Upper lobe of left lung (tissue), 6 donors: ENCODE data around the gene ZNF423. TPM values are rescaled to one million over a fixed set of nuclear protein-coding genes. Genes with fewer than 3 reads are reported as not detected.

Experiments
- ATAC-seq, 2 donors: fragments of 200-7000 bp; cut with Tn5 transposase; one replicate each; pipeline ENCODE4 v1.9.1; 2022; ENCODE audit warnings: mild to moderate bottlenecking in 2 of 2, moderate library complexity in 2 of 2; ENCODE audit not compliant: low FRiP score in 2 of 2
- DNase-seq, 2 donors: peaks; one replicate each; pipeline ENCODE4 v3.0.0-alpha.2; 2019 to 2020
- H3K27ac ChIP-seq, 4 donors: fragments of 200-600 bp; sonication (generic); one replicate each; pipeline ENCODE4 v1.5.1; 2016 to 2019
- H3K27me3 ChIP-seq, 4 donors: fragments of 200-600 bp; sonication (generic); one replicate each; pipeline ENCODE4 v1.5.1; 2017 to 2019
- H3K36me3 ChIP-seq, 4 donors: fragments of 200-600 bp; sonication (generic); one replicate each; pipeline ENCODE4 v1.5.1; 2016 to 2019
- H3K4me1 ChIP-seq, 4 donors: fragments of 200-600 bp; sonication (generic); one replicate each; pipeline ENCODE4 v1.5.1; 2018 to 2019
- H3K4me3 ChIP-seq, 4 donors: fragments of 200-600 bp; sonication (generic); one replicate each; pipeline ENCODE4 v1.5.1; 2017 to 2019; ENCODE audit warnings: mild to moderate bottlenecking in 2 of 4, moderate library complexity in 1 of 4
- H3K9me3 ChIP-seq, 4 donors: fragments of 200-600 bp; sonication (generic); one replicate each; pipeline ENCODE4 v1.5.1; 2018 to 2019
- CTCF ChIP-seq, 6 experiments: fragments of 450-650 bp in 4 of 6; fragments of 200-600 bp in 2 of 6; sonication (generic) in 2 of 6; IDR thresholded peaks; one replicate each; pipeline ENCODE4 v1.5.1; 2016 to 2019; ENCODE audit warnings: antibody characterized with exemption in 6 of 6
- EP300 ChIP-seq, 4 donors: sonication (generic); formaldehyde crosslinking; IDR thresholded peaks; one replicate each; pipeline ENCODE4 v1.5.1; 2017; ENCODE audit warnings: antibody characterized with exemption in 4 of 4, control low read depth in 2 of 4
- POLR2A ChIP-seq, 4 donors: fragments of 450-650 bp; IDR thresholded peaks; one replicate each; pipeline ENCODE4 v1.5.1; 2016 to 2017; ENCODE audit warnings: antibody characterized with exemption in 4 of 4, mild to moderate bottlenecking in 2 of 4
- POLR2AphosphoS5 ChIP-seq, 2 donors: sonication (generic); formaldehyde crosslinking; IDR thresholded peaks; one replicate each; pipeline ENCODE4 v1.5.1; 2017; ENCODE audit warnings: antibody characterized with exemption in 2 of 2
- WGBS, 2 donors: methylation state at CpG; one replicate each; pipeline ENCODE4 v1.1.5; 2017 to 2018; 5-methylcytosine and 5-hydroxymethylcytosine counted together
- total RNA-seq, 6 donors: library from RNA; depleted of rRNA in 4 of 6; stranded (reverse); fragments of >200 nt in 4 of 6; gene quantifications; one replicate each; pipeline versions ENCODE4 v1.1.0 to v1.2.1, GENCODE V29; 2016 to 2021
- donor health status: DM: no; HTN: no; CAD: no; lungs with moderate emphysema.
- donor health status: DM: no; HTN: yes; CAD: no; lungs with severe emphysema.

Gene ZNF423
- total RNA-seq, 6 donors from 2014 or later: 4.1 to 11.4 (median 6.7) TPM

DNA sequence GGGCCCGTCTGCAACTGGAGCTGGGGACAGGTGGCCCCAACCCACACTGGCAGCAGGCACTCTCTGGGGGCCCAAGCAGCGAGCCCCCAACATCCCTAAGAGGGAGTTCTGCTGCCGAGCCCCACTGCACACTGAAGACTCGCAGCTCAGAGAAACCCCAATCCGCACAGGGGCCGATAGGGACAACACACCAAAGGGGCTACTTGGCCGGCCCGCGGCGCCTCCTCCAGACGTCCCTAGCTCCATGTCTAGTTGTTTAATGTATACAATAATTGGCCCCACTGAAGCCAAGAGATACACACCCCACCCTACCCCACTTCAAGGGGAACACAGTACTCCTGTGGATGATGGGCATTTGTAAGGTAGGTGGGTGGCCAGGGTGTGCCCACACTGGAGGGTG is 62.7 kb downstream of the ZNF423 start:
- Histone ChIP-seq H3K9me3 (no peaks in the 10 kb centered on the region), H3K4me1 (no peaks in the 10 kb centered on the region), H3K36me3 (no peaks in the 10 kb centered on the region), H3K4me3 (no peak overlapping the region), H3K27me3 (no peaks in the 10 kb centered on the region), H3K27ac (no peak overlapping the region)
- DNase-seq: peak in 1 of 2 donors; percentile 80
- TF ChIP-seq CTCF (IDR thresholded peaks at IDR 0.05) (no peak), POLR2A (IDR thresholded peaks at IDR 0.05) (no peak), EP300 (IDR thresholded peaks at IDR 0.05) (no peak), POLR2AphosphoS5 (IDR thresholded peaks at IDR 0.05) (no peak)
- ATAC-seq: no peak
- WGBS, 2 donors: 61 to 92% methylated on average over 2 to 11 of the region's 11 CpGs

DNA sequence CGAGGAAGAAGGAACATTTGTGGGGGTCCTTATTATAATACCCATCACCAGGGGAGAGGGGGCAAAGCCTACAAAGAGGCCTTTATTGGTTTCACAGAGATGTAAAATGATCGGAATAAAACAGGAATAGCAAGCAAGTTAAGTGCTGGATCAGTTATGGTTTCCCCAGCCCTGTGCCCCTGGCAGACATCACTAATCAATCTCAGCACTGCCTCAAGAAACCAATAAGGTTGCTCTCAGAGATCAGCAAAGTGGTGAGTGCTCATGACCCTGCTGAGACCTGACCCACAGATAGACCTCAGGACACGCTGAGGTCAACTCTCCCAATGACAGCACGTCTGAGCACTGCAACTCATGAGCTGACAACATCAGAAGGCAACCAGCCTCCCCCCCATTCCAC is 66.3 kb downstream of the ZNF423 start:
- Histone ChIP-seq H3K9me3 (no peaks in the 10 kb centered on the region), H3K27ac (no peak overlapping the region), H3K4me1 (no peaks in the 10 kb centered on the region), H3K27me3 (no peaks in the 10 kb centered on the region), H3K4me3 (no peak overlapping the region), H3K36me3 (no peaks in the 10 kb centered on the region)
- TF ChIP-seq POLR2A (IDR thresholded peaks at IDR 0.05): no peak
- TF ChIP-seq POLR2AphosphoS5 (IDR thresholded peaks at IDR 0.05): no peak
- no peak for TF ChIP-seq CTCF (IDR thresholded peaks at IDR 0.05)
- no peak for TF ChIP-seq EP300 (IDR thresholded peaks at IDR 0.05)
- no peak for DNase-seq
- ATAC-seq: no peak
- WGBS, 2 donors: 86 to 91% methylated on average over 4 of the region's 4 CpGs

DNA sequence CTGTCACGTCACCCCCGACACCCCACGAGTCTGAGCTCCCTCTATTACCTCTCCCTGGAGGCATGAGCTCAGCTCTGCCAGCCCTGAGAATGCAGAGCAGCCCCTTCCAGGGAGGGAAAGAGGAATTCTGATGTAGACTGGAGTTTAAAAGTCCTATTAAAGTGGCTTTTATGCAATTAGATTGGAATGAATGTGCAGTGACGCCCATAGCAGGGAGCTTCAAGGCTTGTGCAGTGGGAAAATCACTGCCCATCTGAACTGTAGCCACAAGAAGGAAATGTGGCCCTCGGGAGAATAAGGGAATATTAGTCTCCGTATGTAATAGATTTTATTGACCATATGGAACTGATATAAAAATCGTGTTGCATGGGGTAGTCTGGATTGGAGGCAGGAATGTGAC is 66.9 kb downstream of the ZNF423 start:
- Histone ChIP-seq H3K4me3 (no peak overlapping the region), H3K4me1 (no peaks in the 10 kb centered on the region), H3K27me3 (no peaks in the 10 kb centered on the region), H3K9me3 (no peaks in the 10 kb centered on the region), H3K36me3 (no peaks in the 10 kb centered on the region), H3K27ac (no peak overlapping the region)
- no peak for DNase-seq
- peak in 1 of 2 donors; percentile 59 for ATAC-seq
- TF ChIP-seq POLR2AphosphoS5 (IDR thresholded peaks at IDR 0.05) (no peak), EP300 (IDR thresholded peaks at IDR 0.05) (no peak), POLR2A (IDR thresholded peaks at IDR 0.05) (no peak), CTCF (IDR thresholded peaks at IDR 0.05) (no peak)
- 74 to 79% methylated on average over 7 of the region's 7 CpGs for WGBS, 2 donors

- Histone ChIP-seq H3K4me3 (no peak overlapping the region), H3K9me3 (no peaks in the 10 kb centered on the region), H3K27me3 (no peaks in the 10 kb centered on the region), H3K4me1 (no peaks in the 10 kb centered on the region), H3K36me3 (no peaks in the 10 kb centered on the region), H3K27ac (no peak overlapping the region)
- ATAC-seq: peak in 1 of 2 donors; percentile 60
- 64 to 82% methylated on average over 3 of the region's 3 CpGs for WGBS, 2 donors
- no peak for DNase-seq
- TF ChIP-seq EP300 (IDR thresholded peaks at IDR 0.05) (no peak), POLR2A (IDR thresholded peaks at IDR 0.05) (no peak), CTCF (IDR thresholded peaks at IDR 0.05) (no peak), POLR2AphosphoS5 (IDR thresholded peaks at IDR 0.05) (no peak)
These were observed 67.3 kb downstream of the ZNF423 start for GRCh38 chr16:49788572-49788971.

- H3K4me3 ChIP-seq: no peak overlapping the region
- no peaks in the 10 kb centered on the region for H3K27me3 ChIP-seq
- 88 to 94% methylated on average over 12 of the region's 12 CpGs for WGBS, 2 donors
- no peak overlapping the region for H3K27ac ChIP-seq
- TF ChIP-seq EP300 (IDR thresholded peaks at IDR 0.05): no peak
- TF ChIP-seq POLR2A (IDR thresholded peaks at IDR 0.05): no peak
- no peak for TF ChIP-seq POLR2AphosphoS5 (IDR thresholded peaks at IDR 0.05)
- TF ChIP-seq CTCF (IDR thresholded peaks at IDR 0.05): no peak
- no peaks in the 10 kb centered on the region for H3K9me3 ChIP-seq
- DNase-seq (no peak), ATAC-seq (no peak)
- no peaks in the 10 kb centered on the region for H3K36me3 ChIP-seq
- no peaks in the 10 kb centered on the region for H3K4me1 ChIP-seq
These were observed 68.9 kb downstream of the ZNF423 start for GRCh38 chr16:49786926-49787557.
